SU-DHL-6 (cell line): ENCODE measurements around the gene PPP2R2C.

ENCODE experiments used
- EZH2phosphoT487 ChIP-seq: fragments of 200-600 bp; sonication (generic), shearing (Covaris generic); conservative IDR thresholded peaks from 2 replicates; pipeline ENCODE4 v1.6.1; 2018; ENCODE audit warnings: mild to moderate bottlenecking, antibody characterized with exemption, low read length, moderate library complexity, mixed read lengths
- TF ChIP-seq, protein P1 (sequence below): fragments of 200-600 bp; sonication (generic); IDR thresholded peaks from one replicate; pipeline ENCODE4 v1.5.1; 2017; ENCODE audit warnings: antibody characterized with exemption, mild to moderate bottlenecking, low read length, moderate library complexity; ENCODE audit not compliant: insufficient read depth, poor library complexity, severe bottlenecking

DNA sequence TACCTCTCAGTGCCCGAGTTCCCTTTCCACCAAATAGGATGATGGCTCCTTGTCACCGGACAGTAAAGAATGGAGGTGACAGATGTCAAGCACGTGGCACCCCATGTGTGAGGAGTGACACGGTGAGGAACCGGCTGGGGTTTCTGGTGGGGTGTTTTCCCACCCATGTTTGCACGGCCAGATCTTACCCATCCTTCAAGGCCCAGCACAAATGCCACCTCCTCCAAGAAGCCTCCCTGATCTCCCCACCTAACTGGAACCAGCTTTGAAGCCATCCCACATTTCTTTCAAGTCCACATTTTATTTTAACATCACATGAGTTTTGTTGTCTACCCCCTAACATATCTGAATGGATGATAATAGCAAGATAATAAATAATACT, 139.8 kb downstream of the PPP2R2C start:
- TF ChIP-seq, protein P1, sequence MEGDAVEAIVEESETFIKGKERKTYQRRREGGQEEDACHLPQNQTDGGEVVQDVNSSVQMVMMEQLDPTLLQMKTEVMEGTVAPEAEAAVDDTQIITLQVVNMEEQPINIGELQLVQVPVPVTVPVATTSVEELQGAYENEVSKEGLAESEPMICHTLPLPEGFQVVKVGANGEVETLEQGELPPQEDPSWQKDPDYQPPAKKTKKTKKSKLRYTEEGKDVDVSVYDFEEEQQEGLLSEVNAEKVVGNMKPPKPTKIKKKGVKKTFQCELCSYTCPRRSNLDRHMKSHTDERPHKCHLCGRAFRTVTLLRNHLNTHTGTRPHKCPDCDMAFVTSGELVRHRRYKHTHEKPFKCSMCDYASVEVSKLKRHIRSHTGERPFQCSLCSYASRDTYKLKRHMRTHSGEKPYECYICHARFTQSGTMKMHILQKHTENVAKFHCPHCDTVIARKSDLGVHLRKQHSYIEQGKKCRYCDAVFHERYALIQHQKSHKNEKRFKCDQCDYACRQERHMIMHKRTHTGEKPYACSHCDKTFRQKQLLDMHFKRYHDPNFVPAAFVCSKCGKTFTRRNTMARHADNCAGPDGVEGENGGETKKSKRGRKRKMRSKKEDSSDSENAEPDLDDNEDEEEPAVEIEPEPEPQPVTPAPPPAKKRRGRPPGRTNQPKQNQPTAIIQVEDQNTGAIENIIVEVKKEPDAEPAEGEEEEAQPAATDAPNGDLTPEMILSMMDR: no peak
- no peak for TF ChIP-seq EZH2phosphoT487
